HK-2 (cell line): ENCODE measurements around the gene GARNL3.

Source experiments
- DNase-seq: peaks from one replicate; pipeline ENCODE4 v3.0.0-alpha.2; 2018; ENCODE audit not compliant: unreplicated experiment

The GARNL3 gene

GRCh38 chr9:127277770-127278169, 13.2 kb downstream of the GARNL3 start:
- no peak for DNase-seq

DNA sequence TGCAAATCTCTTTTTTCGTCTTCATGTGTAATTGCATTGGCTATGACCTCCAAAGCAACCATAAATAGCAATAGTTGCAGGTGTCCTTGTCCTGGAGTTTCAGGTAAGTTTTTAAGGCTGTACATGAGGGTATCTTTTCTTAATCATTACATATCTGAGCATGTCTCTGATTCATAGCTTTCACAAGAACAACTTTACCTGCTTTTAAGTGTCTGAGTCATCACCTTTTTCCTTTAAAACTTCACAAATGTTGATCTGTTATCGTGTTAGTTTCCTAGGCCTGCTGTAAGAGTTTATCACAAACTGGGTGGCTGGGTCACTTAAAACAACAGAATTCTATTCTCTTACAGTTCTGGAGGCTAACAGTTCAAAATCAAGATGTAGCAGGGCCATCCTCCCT, 13.8 kb downstream of the GARNL3 start:
- DNase-seq, result no peak

- DNase-seq, result no peak
Observed at GRCh38 chr9:127279717-127280285, 15.2 kb downstream of the GARNL3 start.

GRCh38 chr9:127280880-127281660, 16.5 kb downstream of the GARNL3 start:
- no peak for DNase-seq

DNA sequence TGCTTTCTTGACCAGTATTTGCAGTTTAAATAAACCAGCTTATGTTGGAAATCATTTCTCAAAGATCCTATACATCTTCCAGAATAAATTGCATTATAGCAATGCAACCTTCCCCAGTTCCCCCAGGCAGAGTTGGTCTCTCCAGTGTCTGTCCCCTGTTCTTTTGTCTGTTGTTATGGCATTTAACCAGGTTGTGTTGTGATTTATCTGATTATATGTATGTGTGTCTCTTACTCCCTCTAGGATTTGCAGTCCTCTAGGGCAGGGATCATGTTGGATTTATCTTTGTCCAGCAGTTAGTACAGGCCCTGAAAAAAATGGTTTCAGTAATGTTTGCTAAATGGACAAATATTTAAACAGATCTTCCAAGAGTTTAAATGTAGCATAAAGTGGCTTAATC, 17.3 kb downstream of the GARNL3 start:
- no peak for DNase-seq

DNA sequence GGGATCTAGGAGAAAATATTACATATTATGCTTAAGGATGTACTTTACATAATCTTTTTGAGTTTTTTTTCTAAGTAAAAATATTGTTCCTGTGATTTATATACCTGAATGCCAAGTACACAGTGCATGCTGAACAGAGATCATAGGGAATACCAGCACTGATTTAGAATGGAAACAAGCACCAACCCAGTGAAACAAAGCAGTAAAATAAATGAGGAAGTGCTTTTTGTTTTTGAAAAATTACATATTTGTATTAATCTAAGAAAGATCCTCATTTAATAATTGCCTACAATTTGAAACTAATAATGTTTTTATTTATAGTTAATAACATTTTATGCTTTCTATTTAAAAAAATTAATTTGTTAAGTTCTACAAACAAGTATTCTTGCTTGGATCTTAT, 18.0 kb downstream of the GARNL3 start:
- DNase-seq, result no peak

- DNase-seq, result no peak
Observed at GRCh38 chr9:127283135-127283534, 18.6 kb downstream of the GARNL3 start.

GRCh38 chr9:127283917-127284497, 19.4 kb downstream of the GARNL3 start:
- DNase-seq, result peak; percentile 8

- DNase-seq, result no peak
Observed at GRCh38 chr9:127285965-127286364, 21.4 kb downstream of the GARNL3 start.

DNA sequence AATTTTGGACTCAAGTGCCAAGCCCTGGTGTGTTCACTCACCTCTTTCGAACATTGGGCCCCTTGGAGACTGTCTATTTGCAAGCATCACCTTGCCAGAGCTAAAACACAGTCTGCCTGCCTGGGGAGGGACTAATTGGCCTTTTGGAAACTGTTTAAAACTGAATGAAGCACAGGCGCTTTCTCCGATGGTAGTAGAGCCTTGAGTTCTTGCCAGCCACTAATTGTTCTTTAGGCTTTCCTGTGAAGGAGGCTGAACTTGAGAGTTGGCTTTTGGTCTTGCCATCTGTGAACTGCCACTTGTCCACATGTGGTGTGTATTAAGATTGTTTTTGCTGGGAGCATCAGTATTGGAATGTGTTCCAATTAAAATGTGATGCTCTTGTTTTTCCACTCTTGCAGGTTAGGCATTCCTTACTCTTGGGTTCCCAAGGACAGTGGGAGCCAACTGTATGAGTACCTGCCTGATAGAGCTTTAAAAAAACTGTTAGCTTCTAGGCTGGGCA, 26.0 kb downstream of the GARNL3 start:
- DNase-seq, result no peak

DNA sequence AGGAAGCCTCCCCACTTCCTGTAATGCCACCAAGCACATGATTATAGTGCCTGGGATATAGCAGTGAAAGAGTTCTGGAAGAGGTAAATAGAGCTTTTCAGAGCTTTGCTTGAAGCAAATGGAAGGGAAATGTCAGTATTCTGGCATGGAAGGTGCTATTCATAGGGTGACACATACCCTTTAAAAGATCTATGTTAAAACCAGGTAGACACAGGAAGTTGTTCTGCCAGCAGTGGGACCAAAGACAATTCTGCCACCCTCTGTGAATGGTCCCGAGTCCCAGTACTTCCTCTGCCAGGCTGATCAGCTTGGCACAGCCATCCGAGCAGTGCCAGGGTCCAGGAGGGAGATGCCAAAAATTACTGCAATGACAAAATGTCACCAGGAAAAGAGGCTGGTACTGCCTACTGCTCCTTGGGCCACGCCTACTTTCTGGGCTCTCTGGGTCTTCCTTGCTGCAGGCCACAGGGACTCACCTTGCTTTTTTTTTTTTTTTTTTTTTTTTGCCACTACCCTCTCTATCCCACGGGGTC, 26.7 kb downstream of the GARNL3 start:
- no peak for DNase-seq

- no peak for DNase-seq
Observed at GRCh38 chr9:127292415-127292814, 27.8 kb downstream of the GARNL3 start.

DNA sequence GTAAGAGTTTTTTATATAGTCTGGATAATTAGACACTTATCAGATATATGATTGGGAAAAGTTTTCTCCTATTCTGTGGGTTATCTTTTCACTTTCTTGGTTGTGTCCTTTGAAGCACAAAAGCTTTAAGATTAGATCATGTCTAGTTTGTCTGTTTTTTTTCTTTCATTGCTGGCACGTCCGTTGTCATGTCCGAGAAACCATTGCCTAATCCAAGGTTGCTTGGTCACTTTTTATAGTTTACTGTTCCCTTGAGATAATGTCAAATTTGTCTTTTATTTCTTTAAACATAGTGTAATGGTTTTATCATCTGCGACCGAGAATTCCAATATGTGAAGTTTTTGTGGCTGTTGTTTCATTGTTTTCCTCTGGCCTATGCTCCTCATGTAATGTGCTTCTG, 28.8 kb downstream of the GARNL3 start:
- DNase-seq, result no peak

DNA sequence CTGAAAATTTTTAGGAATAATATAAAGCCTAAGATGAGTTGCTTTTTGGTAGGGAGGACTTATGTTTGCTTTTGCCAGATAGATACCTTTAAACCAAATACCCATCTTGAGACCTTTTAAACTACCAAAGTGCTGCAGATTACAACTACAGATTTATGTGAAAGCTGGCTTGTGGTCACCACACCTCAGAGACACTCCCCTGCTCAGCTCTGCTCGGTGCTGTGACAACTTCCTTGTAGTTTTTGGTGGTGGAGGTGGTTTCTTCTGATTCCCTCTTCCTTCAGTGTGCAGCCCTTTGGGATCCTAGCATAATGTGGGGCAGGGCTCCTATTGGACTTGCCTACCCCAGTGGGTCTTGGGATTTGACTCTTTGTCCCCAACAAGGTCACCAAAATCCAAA, 29.2 kb downstream of the GARNL3 start:
- DNase-seq, result no peak

- DNase-seq, result no peak
Observed at GRCh38 chr9:127295005-127295404, 30.4 kb downstream of the GARNL3 start.

GRCh38 chr9:127300886-127301447, 36.4 kb downstream of the GARNL3 start:
- DNase-seq, result no peak

GRCh38 chr9:127303830-127304229, 39.3 kb downstream of the GARNL3 start:
- DNase-seq, result no peak

DNA sequence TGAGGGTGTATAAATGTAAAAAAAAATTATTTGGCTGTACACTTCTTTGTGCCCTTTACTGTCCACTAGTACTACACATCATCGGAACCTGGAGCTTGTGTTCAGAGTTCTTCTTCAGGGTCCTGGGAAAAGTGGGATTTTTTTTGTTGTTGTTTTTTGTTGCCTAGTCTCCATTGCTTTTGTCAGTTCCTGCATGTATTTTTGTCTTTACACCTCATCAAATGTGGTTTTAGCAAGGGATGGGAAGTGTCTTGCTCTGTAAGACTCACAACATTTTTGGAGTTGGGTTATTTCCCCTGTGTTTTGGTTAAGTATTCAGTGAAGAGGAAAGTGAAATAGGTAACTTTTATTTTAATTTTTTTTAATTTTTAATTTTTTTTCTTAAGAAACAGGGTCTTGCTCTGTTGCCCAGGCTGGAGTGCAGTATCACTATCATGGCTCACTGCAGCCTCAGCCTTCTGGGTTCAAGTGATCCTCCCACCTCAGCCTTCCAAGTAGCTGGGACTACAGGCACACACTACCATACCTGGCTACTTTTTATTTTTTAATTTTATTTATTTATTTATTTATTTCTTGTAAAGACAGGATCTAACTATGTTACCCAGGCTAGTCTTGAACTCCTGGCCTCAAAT, 40.7 kb downstream of the GARNL3 start:
- DNase-seq, result no peak

DNA sequence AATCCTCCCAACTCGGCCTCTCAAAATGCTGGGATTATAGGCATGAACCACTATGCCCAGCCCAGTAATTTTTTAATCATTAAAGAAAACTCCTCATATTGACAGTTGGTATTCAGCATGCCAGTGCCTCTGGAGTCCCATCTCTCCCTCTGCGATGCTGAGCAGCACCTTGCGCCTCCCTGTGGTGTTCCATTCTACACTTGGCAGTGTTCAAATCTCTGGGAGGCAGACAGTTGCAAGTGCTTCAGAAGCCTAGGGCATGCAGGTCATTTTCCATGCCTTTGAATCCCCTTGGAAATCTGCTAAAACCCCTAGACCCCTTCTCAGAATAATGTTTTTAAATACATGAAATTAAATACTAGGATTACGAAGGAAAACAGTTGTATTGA, 41.3 kb downstream of the GARNL3 start:
- no peak for DNase-seq

DNA sequence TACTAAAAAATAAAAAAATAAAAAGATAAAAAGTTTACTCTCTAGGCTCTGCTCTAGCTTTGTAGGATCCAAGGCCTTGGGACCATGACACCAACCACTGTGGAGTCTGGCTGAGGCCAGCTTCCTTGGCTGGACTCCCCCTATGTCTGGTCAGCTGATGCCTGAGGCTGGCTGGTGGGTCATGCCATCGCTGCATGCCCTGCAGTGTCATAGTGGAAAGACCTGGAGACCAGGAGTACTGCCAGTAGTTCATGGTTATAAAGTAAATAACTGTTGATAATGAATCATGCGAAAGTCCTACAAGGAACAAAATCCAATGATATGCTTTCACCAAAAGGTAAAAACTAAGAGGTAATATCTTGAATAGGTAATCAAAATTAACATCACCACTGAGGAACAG, 43.2 kb downstream of the GARNL3 start:
- DNase-seq, result no peak

GRCh38 chr9:127308652-127309434, 44.3 kb downstream of the GARNL3 start:
- DNase-seq, result no peak
